Left lung (tissue), 10 donors: ENCODE data around the gene RAET1G. TPM values are rescaled to one million over a fixed set of nuclear protein-coding genes. Genes with fewer than 3 reads are reported as not detected.

Experiments
- ATAC-seq: fragments of 200-7000 bp; cut with Tn5 transposase; one replicate; pipeline ENCODE4 v1.9.1; 2020; ENCODE audit warnings: moderate library complexity
- DNase-seq, 4 donors: peaks; one replicate each; pipeline ENCODE4 v3.0.0-alpha.2; 2013 to 2020
- H3K27ac ChIP-seq, 2 donors: fragments of 200-600 bp; sonication (generic) in 1 of 2; one replicate each; pipeline versions ENCODE4 v1.5.0 to v1.8.0; 2020 to 2021
- H3K27me3 ChIP-seq, 2 donors: fragments of 200-600 bp; sonication (generic) in 1 of 2; one replicate each; pipeline versions ENCODE4 v1.5.0 to v1.8.0; 2020 to 2021
- H3K36me3 ChIP-seq, 2 donors: fragments of 200-600 bp; sonication (generic) in 1 of 2; one replicate each; pipeline versions ENCODE4 v1.5.0 to v1.8.0; 2020 to 2021
- H3K4me1 ChIP-seq, 2 donors: fragments of 200-600 bp; one replicate each; pipeline ENCODE4 v1.8.0; 2021
- H3K4me3 ChIP-seq, 2 donors: fragments of 200-600 bp; sonication (generic) in 1 of 2; one replicate each; pipeline versions ENCODE4 v1.5.0 to v1.8.0; 2020 to 2021; ENCODE audit warnings: mild to moderate bottlenecking in 1 of 2
- H3K9me3 ChIP-seq, 2 donors: fragments of 200-600 bp; sonication (generic) in 1 of 2; one replicate each; pipeline versions ENCODE4 v1.5.0 to v1.8.0; 2020 to 2021
- CTCF ChIP-seq, 2 donors: fragments of 200-600 bp; sonication (generic) in 1 of 2; IDR thresholded peaks; one replicate each; pipeline versions ENCODE4 v1.5.0 to v1.8.0; 2021; ENCODE audit warnings: antibody characterized with exemption in 2 of 2
- intact Hi-C, 2 donors: fragments of 100-400 bp; cut with DNase I; formaldehyde crosslinking; loops; one replicate each; pipeline versions ENCODE4 v1.11.2 to v1.14.2; 2022
- polyA plus RNA-seq, 6 donors: library from polyadenylated mRNA; unstranded; fragments of 120-200 nt; gene quantifications; one replicate each; pipeline ENCODE4 v1.2.1, GENCODE V29; 2013; ENCODE audit not compliant: insufficient read length in 6 of 6
- total RNA-seq, 2 donors: library from RNA; stranded (reverse); fragmentation: NEBNext Ultra II Directional; extraction: Animal tissue kit (Norgen Biotek cat#: 25700); gene quantifications; one replicate each; pipeline ENCODE4 v1.2.1, GENCODE V29; 2021
- donor health status: DM: no; HTN: yes; CAD: no.
- donor health status: DM: no; HTN: no; CAD: no.

The RAET1G gene
- total and polyA plus RNA-seq, 8 donors: 0.76 to 2.8 (median 1.6) TPM

- ATAC-seq (no peak), DNase-seq (no peak)
- no peak overlapping the region for H3K4me3 ChIP-seq
- no peak for TF ChIP-seq CTCF (IDR thresholded peaks at IDR 0.05)
- intact Hi-C loops: no loop called here
- no peaks in the 10 kb centered on the region for H3K36me3 ChIP-seq
- no peak overlapping the region for H3K27ac ChIP-seq
- H3K9me3 ChIP-seq: no peaks in the 10 kb centered on the region
- no peaks in the 10 kb centered on the region for H3K27me3 ChIP-seq
- H3K4me1 ChIP-seq: peaks cover 0 to 21% of the 10 kb centered on the region in 2 donors
Measured at GRCh38 chr6:149901444-149902140, 21.3 kb downstream of the RAET1G start.

GRCh38 chr6:149900620-149901443 is 22.1 kb downstream of the RAET1G start:
- Histone ChIP-seq H3K4me1 (peaks cover 1 to 25% of the 10 kb centered on the region in 2 donors), H3K9me3 (no peaks in the 10 kb centered on the region), H3K36me3 (no peaks in the 10 kb centered on the region), H3K27me3 (no peaks in the 10 kb centered on the region), H3K27ac (no peak overlapping the region), H3K4me3 (no peak overlapping the region)
- intact Hi-C loops: no loop called here
- no peak for TF ChIP-seq CTCF (IDR thresholded peaks at IDR 0.05)
- no peak for DNase-seq
- ATAC-seq: no peak

- no peaks in the 10 kb centered on the region for H3K9me3 ChIP-seq
- intact Hi-C loops: no loop called here
- H3K27me3 ChIP-seq: no peaks in the 10 kb centered on the region
- ATAC-seq (no peak), DNase-seq (no peak)
- no peak for TF ChIP-seq CTCF (IDR thresholded peaks at IDR 0.05)
- H3K4me3 ChIP-seq: no peak overlapping the region
- no peaks in the 10 kb centered on the region for H3K36me3 ChIP-seq
- H3K27ac ChIP-seq: no peak overlapping the region
- H3K4me1 ChIP-seq: peaks cover 9 to 27% of the 10 kb centered on the region in 2 donors
Measured at GRCh38 chr6:149899926-149900619, 22.8 kb downstream of the RAET1G start.

DNA sequence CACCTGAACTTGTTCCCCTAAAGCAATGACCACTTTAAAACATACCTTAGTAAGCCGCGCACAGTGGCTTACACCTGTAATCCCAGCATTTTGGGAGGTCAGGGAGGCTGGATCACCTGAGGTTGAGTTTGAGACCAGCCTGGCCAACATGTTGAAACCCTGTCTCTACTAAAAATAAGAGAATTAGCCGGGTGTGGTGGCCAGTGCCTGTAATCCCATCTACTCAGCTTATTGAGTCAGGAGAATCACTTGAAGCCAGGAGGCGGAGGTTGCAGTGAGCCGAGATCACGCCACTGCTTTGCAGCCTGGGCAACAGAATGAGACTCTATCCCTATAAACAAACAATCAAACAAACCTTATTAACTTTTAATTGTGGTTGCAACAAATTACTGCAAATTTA is 23.4 kb downstream of the RAET1G start:
- Histone ChIP-seq H3K4me3 (no peak overlapping the region), H3K27me3 (no peaks in the 10 kb centered on the region), H3K4me1 (peaks cover 12 to 33% of the 10 kb centered on the region in 2 donors), H3K27ac (no peak overlapping the region), H3K36me3 (no peaks in the 10 kb centered on the region), H3K9me3 (no peaks in the 10 kb centered on the region)
- intact Hi-C loops: no loop called here
- no peak for DNase-seq
- no peak for TF ChIP-seq CTCF (IDR thresholded peaks at IDR 0.05)
- ATAC-seq: no peak

DNA sequence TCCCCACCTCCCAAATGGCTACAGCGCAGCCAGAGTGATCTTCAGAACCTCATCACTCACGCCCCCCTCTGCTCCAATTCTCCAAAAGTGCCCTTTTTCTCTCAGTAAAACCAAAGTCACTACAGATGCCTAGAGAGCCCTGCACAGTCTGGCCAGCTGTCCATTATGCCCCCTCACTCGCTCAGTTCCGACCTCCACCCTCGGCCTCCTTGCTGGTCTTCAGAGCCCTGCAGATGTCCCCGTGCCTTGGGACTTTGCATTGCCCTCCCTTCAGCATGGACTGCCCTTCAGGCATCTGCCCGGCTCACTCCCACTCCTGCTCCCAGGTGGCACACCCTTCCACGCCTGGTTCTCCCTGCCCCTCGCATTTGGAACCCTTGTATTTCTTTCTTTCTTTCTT is 24.0 kb downstream of the RAET1G start:
- intact Hi-C loops: no loop called here
- no peaks in the 10 kb centered on the region for H3K36me3 ChIP-seq
- ATAC-seq: no peak
- no peak overlapping the region for H3K27ac ChIP-seq
- no peak overlapping the region for H3K4me3 ChIP-seq
- H3K9me3 ChIP-seq: no peaks in the 10 kb centered on the region
- no peak for TF ChIP-seq CTCF (IDR thresholded peaks at IDR 0.05)
- no peaks in the 10 kb centered on the region for H3K27me3 ChIP-seq
- H3K4me1 ChIP-seq: peaks cover 12 to 33% of the 10 kb centered on the region in 2 donors
- DNase-seq: no peak
